ENCODE data around the gene MZT1.
"Not testable (repeated sequence)": the region's sequence is repeated elsewhere in the genome, so short reads cannot be mapped to it uniquely, and the experiment has no call there.

The MZT1 gene

GRCh38 chr13:72727417-72728289 is at the start of gene MZT1, which contains the start of gene BORA:
Gene MZT1, minus strand, starts transcription at chr13:72727629. Its CDS starts 27 bp downstream, at chr13:72727602.
Gene BORA, plus strand, starts transcription at chr13:72727923. Its CDS starts 1,018 bp downstream, at chr13:72728941.
- peak; percentile 97 for DNase-seq

GRCh38 chr13:72774019-72774418 is 46.6 kb upstream of the MZT1 start:
- no peak for DNase-seq

GRCh38 chr13:72763411-72763810 is 36.0 kb upstream of the MZT1 start:
- DNase-seq: no peak

GRCh38 chr13:72760189-72760588 is 32.8 kb upstream of the MZT1 start:
- no peak for DNase-seq

GRCh38 chr13:72757792-72758535 is 30.5 kb upstream of the MZT1 start:
- no peak for DNase-seq

GRCh38 chr13:72754111-72754510 is 26.7 kb upstream of the MZT1 start:
- no peak for DNase-seq

GRCh38 chr13:72751220-72751619 is 23.8 kb upstream of the MZT1 start:
- no peak for DNase-seq

GRCh38 chr13:72745260-72745659 is 17.8 kb upstream of the MZT1 start:
- no peak for DNase-seq

GRCh38 chr13:72740015-72740414 is 12.6 kb upstream of the MZT1 start:
- no peak for DNase-seq

- DNase-seq: no peak
Observed at GRCh38 chr13:72737033-72737432, 9.6 kb upstream of the MZT1 start.

GRCh38 chr13:72728290-72728605 is 819 bp upstream of the MZT1 start:
- DNase-seq: no peak

GRCh38 chr13:72726726-72727416 is 558 bp downstream of the MZT1 start:
- DNase-seq: peak; percentile 57

GRCh38 chr13:72726185-72726584 is 1.2 kb downstream of the MZT1 start:
- DNase-seq: not testable (repeated sequence)

- no peak for DNase-seq
Observed at GRCh38 chr13:72716776-72717175, 10.7 kb downstream of the MZT1 start.

GRCh38 chr13:72700509-72700908 is 26.9 kb downstream of the MZT1 start:
- no peak for DNase-seq

- DNase-seq: no peak
Observed at GRCh38 chr13:72698164-72698563, 29.3 kb downstream of the MZT1 start.

GRCh38 chr13:72696579-72696978 is 30.9 kb downstream of the MZT1 start:
- peak; percentile 20 for DNase-seq

- DNase-seq: no peak
Observed at GRCh38 chr13:72694314-72694713, 33.1 kb downstream of the MZT1 start.

- DNase-seq: no peak
Observed at GRCh38 chr13:72693832-72694231, 33.6 kb downstream of the MZT1 start.

- DNase-seq: no peak
Observed at GRCh38 chr13:72692884-72693514, 34.4 kb downstream of the MZT1 start.

GRCh38 chr13:72689181-72689696 is 38.2 kb downstream of the MZT1 start:
- no peak for DNase-seq

GRCh38 chr13:72686766-72687165 is 40.7 kb downstream of the MZT1 start:
- DNase-seq: no peak

- no peak for DNase-seq
Observed at GRCh38 chr13:72680353-72680752, 47.1 kb downstream of the MZT1 start.
